AML-193 (cell line): ENCODE measurements around the gene GMEB2.
"Not testable (repeated sequence)": the region's sequence is repeated elsewhere in the genome, so short reads cannot be mapped to it uniquely, and the experiment has no call there.

Experiments used
- DNase-seq, 2 experiments: peaks; one replicate each; lab custom pipeline; 2025; lab: John Stamatoyannopoulos, UW

The GMEB2 gene

GRCh38 chr20:63613863-63614594 is 12.9 kb downstream of the GMEB2 start:
- DNase-seq = not testable (repeated sequence)

DNA sequence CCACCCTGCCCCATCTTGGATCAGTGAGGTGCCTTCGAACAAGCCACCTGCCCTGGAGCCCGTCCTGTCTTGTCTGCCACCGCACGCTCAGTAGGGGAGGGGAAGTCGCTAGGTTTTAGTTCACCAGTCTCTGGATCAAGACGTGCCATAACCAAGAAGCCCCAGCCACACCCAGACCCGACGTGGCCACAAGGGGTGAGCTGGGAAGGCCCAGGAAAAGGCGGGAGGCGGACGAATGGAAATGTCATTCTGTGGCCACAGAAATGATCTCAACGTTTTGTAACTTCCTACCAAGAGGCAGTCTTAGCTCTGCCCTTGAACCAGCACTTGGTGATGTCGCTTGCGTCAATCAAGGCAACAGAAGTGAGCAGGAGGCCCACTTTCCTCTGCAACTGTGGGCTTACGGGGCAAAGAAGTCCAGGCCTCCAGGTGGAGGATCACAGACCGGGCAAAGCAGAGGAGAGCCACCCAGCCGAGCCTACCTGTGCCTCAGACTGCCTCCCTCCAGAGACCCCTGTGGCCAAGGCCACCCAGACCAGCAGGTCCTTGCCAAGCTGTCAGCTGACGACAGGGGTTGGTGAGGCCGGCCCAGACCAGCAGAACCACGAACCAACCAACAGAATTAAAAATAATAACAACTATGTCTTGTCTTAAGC is 14.5 kb downstream of the GMEB2 start:
- no peak for DNase-seq

GRCh38 chr20:63611646-63612045 is 15.3 kb downstream of the GMEB2 start:
- no peak for DNase-seq

DNA sequence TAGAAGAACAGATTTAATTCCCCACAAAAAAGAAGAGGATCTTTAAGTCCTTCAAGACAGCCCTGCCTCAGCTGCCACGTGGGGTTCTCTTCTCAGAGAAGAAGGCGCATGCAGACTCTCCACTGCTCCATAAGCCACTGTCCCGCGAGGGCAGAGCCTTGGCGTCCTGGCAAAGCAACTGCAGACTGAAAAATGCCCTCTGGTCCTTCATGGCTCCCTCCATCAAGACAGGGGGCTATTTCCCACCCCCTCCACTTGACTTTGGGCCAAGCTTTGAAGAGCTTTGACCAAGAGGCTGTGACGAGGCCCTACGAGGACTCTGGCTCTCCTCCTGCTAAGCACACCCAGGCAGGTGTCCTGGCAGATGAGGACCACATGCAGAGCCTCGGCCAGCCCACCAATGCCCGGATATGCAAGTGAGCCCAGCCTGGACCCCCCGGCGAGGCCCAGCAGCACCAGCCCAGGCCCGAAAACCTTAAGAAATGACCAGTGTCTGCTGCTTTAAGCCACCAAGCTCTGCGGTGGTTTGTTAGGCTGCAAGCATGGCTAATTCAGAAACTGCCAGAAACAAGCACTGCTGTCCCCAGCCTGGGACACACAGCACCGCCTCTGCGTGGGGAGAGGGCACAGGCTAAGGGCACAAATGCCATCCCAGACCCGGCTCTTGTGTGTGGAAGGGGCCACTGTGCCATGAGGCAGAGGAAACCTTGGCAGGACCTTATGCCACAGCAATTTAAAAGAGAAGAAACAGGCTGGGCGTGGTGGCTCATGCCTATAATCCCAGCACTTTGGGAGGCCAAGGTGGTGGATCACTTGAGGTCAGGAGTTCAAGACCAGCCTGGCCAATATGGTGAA is 16.1 kb downstream of the GMEB2 start:
- DNase-seq = no peak

DNA sequence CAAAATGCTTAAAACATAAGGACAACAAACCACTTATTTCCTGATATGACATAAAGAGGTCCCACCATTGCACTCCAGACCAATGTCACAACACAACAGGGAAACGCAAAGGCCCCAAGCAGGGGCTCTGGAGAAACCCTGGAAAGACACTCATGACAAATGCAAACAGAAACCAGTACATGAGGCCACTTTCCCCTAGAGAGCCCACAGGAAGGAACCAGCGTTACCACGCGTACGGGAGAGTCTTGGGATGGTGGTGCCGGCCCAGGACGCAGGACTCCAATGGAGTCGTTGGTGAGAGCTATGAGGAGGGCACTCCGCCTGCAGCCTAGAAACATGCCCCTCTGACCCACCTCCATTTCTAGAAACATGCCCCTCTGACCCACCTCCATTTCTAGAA is 20.2 kb downstream of the GMEB2 start:
- DNase-seq = no peak

GRCh38 chr20:63602321-63602720 is 24.6 kb downstream of the GMEB2 start:
- DNase-seq = no peak

DNA sequence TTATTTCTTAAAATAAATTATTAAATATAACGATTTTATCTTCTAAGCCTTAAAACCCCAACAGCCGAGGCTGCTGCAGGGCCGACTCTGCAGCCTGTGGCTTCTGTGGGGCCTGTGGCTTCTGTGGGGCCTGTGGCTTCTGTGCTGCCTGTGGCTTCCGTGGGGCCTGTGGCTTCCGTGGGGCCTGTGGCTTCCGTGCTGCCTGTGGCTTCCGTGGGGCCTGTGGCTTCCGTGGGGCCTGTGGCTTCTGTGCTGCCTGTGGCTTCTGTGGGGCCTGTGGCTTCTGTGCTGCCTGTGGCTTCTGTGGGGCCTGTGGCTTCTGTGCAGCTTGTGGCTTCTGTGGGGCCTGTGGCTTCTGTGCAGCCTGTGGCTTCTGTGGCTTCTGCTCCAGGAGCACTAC is 25.2 kb downstream of the GMEB2 start:
- not testable (repeated sequence) for DNase-seq

DNA sequence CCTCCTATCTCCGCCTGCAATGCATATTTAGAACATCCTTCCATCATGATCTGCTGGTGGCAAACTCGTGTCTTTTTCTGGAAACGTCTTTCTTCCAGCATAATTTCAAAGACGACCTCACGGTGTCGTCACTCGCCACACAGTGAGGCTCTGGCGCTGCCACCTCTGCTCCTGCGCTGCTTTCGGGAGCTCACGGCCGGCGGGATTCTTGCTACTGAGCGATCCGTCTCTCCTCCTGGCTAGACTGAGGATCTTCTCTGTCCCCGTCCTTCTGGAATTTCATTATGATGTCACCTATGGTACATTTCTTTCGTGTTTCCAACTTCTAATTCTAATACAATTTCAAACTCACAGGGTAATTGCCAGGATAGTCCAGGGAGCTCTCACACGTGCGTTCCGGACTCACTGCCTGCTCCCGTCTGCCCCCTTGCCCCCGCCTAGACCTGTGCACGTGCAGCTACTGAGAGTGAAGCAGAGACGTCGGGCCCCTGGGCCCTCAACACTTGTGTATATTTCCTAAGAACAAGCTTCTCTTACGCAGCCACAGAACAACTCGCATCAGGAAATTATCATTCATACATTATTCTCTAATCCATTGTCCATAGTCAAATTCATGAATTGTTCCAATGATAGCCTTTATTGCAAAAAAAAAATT is 27.4 kb downstream of the GMEB2 start:
- DNase-seq = no peak

GRCh38 chr20:63598479-63599395 is 28.2 kb downstream of the GMEB2 start:
- no peak for DNase-seq

GRCh38 chr20:63597651-63598478 is 29.0 kb downstream of the GMEB2 start:
- no peak for DNase-seq

DNA sequence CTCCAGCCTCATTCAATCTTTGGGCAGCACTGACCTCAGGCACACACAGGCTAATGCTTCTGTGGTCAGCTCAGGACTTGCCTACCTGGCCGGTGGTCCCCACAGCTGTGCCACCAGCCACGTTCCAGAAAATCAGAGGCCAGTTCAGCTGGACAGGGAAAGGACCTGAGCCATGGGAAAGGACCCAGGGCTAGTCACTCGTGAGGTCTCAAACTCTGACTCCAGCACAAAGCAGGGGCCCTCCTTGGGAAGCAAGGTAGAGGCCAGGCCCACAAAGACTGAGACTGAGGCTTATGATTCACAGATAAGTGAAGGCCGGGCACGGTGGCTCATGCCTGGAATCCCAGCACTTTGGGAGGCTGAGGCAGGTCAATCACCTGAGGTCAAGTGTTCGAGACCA is 30.5 kb downstream of the GMEB2 start:
- DNase-seq = no peak

DNA sequence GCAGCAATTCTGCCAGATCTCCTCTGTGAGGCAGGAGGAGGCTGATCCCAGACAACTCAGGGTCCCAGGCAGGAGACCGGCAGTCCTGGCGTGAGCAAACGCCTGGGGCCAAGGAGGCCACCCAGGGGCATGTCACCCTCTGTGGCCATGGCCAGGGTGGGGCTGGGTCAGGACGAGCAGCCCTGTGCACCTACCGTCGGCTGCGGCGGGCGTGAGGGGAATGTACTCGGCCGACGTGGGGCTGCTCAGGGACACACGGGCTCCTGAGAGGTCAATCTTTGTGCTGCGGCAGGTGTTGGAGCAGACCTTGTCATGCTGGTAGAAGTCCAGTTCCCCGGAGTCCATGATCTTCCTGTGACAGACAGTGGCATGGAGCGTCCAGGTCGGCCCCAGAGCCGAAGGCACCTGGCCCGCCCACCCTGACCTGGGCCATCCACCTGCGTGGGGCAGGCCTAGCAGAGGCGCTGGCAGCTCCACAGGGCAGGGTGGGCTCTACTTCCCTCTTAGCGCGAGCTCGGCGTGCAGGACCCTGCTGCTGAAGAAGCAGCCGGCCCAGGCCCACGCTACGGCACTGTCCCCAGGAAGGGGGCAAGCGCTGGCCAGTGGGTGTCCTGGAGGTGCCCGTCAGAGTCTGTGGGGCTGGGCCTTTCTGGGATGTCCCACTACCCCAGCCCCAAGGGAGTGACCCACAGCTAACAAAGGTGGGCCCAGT is 31.3 kb downstream of the GMEB2 start:
- DNase-seq = no peak

DNA sequence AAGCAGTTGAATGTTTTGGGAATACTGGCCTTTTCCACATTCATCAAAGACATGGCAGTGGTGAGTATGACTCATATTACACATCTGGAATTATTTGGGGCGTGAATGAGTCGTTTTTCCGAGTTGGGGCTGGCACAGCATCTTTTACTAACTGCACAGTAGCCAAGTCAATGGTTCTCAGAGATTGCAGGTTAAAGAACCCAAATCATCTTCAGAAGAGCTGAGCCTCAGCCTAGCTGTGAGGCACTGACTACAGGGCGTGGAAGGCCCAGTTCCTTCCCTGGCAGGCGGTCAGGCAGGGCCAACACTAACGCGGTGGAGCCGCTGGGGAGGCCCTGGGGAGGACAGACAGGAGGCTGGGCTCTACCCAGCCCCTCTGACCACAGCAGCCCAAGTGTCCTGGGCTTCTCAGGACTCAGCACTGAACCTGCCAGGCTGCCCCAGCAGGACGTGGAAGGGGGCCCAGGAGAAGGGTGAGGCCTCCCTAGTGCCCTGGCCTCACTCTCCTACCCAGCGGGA is 32.8 kb downstream of the GMEB2 start:
- no peak for DNase-seq

DNA sequence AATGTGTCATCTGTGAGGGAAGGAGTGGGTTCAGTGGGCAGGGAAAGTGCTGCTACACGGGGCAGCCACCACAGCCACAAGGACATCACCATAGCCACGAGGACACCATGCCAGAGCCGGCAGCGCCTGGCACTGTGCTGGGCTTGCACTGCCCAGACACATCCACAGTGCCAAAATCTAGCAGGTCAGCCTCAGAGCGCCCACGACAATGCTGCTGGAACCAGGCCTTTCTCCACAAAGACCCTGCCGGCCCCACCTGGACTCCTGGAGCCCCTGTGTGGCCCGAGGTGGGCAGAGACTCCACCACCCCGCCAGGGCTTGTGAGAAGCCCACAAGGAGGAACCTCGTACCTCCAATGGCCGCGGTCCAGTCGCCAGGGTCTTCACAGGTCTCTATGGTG is 34.2 kb downstream of the GMEB2 start:
- DNase-seq = no peak

DNA sequence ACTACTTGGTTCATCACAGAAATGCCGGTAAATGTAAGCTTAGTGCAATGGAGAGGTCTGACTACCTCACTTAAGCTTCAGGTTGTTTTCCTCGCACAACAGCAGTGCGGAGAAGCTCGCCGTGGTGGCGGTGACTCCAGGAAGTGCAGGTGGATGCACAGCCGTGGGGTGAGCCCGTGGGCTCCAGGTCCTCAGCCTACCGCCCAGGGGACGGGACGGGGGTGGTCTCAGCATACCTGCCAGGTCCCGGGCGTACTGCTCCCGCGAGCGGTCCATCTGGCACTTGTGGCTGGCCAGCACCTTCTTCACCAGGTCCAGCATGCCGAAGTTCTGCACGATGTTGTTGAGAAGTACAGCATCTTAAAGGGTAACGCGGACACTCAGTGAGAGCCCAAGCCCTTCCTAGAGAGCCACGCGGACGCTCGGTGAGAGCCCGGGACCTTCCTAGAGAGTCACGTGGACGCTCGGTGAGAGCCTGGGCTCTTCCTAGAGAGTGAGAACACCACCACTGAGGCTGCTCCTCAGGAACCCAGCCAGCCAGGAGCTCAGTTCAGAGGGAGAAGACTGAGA is 35.0 kb downstream of the GMEB2 start:
- no peak for DNase-seq

- DNase-seq = no peak
Observed at GRCh38 chr20:63591147-63591533, 35.8 kb downstream of the GMEB2 start.

- DNase-seq = no peak
Observed at GRCh38 chr20:63590218-63591146, 36.4 kb downstream of the GMEB2 start.
